GM12872 (cell line): ENCODE data around the gene CTDSP1.

Experiments
- TF ChIP-seq, protein P1 (sequence below): IDR thresholded peaks from 3 replicates; pipeline ENCODE4 v1.5.1; 2011; ENCODE audit warnings: low read depth, mild to moderate bottlenecking, low read length, moderate library complexity; ENCODE audit not compliant: insufficient read depth

Gene CTDSP1

DNA sequence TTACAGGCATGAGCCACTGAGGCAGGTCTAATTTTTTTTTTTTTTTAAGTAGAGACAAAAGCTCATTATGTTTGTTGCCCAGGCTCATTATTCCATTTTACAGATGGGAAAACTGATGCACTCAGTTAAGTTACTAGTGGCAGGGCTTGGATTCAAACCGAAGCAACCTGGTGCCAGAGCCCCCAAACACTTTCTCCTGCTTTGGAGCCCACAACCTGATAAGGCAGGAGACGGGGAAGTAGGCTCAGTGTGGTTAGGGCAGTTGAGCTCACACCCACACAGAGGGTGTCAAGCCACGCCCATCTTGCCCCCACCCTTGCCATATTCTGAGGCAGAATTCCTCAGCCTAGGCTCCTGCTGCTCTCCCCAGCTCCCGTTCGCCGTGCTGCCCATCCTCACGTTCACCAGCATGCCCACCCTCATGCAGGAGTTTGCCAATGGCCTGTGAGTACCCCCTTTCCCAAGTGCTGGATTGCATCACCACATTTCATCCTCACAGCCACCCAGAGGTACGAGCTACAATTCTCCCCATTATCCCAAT is 5.8 kb upstream of the CTDSP1 start:
- TF ChIP-seq, protein P1, sequence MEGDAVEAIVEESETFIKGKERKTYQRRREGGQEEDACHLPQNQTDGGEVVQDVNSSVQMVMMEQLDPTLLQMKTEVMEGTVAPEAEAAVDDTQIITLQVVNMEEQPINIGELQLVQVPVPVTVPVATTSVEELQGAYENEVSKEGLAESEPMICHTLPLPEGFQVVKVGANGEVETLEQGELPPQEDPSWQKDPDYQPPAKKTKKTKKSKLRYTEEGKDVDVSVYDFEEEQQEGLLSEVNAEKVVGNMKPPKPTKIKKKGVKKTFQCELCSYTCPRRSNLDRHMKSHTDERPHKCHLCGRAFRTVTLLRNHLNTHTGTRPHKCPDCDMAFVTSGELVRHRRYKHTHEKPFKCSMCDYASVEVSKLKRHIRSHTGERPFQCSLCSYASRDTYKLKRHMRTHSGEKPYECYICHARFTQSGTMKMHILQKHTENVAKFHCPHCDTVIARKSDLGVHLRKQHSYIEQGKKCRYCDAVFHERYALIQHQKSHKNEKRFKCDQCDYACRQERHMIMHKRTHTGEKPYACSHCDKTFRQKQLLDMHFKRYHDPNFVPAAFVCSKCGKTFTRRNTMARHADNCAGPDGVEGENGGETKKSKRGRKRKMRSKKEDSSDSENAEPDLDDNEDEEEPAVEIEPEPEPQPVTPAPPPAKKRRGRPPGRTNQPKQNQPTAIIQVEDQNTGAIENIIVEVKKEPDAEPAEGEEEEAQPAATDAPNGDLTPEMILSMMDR: no peak

DNA sequence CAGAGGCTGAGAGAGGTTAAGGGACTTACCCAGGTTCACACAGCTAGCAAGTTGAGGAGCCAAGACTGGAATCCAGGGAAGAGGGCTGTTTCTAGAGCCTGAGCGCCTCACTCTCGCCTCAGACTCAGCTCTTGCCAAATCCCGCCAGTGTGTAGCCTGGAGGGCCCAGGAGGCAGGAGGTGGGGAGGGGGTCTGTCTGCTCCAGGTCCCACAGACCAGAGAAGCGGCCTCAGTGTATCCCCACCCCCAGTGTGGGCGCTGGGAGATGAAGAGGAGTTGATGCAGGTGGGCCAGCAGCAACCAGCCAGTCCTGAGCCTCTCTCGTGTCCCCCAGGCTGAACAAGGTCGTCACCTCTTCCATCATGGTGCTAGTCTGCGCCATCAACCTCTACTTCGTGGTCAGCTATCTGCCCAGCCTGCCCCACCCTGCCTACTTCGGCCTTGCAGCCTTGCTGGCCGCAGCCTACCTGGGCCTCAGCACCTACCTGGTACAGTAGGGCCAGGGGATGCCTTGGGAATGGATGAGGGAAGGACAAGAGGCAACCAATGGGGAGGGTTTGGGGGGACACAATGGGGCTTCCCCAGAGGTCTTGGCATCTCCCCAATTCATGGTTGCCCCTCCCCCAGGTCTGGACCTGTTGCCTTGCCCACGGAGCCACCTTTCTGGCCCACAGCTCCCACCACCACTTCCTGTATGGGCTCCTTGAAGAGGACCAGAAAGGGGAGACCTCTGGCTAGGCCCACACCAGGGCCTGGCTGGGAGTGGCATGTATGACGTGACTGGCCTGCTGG is 5.2 kb upstream of the CTDSP1 start:
- TF ChIP-seq, protein P1: no peak

DNA sequence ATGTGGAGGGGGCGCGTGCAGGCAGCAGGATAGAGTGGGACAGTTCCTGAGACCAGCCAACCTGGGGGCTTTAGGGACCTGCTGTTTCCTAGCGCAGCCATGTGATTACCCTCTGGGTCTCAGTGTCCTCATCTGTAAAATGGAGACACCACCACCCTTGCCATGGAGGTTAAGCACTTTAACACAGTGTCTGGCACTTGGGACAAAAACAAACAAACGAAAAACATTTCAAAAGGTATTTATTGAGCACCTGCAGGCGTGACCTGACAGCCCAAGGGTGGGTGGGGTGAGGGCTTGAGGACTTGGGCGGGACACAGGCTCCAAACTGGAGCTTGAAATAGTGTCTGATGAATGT is 4.6 kb upstream of the CTDSP1 start:
- TF ChIP-seq, protein P1: no peak

DNA sequence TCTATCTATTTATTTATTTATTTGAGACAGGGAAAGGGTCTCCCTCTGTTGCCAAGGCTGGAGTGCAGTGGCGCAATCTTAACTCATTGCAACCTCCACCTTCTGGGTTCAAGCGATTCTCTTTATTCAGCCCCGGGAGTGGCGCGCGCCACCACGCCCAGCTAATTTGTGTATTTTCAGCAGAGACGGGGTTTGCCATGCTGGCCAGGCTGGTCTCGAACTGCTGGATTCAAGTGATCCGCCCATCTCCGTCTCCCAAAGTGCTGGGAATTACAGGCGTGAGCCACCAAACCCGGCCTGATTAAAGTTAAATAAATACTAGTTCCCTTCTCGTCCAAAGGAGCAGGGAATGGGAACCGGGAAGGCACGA is 4.2 kb upstream of the CTDSP1 start:
- TF ChIP-seq, protein P1: no peak

DNA sequence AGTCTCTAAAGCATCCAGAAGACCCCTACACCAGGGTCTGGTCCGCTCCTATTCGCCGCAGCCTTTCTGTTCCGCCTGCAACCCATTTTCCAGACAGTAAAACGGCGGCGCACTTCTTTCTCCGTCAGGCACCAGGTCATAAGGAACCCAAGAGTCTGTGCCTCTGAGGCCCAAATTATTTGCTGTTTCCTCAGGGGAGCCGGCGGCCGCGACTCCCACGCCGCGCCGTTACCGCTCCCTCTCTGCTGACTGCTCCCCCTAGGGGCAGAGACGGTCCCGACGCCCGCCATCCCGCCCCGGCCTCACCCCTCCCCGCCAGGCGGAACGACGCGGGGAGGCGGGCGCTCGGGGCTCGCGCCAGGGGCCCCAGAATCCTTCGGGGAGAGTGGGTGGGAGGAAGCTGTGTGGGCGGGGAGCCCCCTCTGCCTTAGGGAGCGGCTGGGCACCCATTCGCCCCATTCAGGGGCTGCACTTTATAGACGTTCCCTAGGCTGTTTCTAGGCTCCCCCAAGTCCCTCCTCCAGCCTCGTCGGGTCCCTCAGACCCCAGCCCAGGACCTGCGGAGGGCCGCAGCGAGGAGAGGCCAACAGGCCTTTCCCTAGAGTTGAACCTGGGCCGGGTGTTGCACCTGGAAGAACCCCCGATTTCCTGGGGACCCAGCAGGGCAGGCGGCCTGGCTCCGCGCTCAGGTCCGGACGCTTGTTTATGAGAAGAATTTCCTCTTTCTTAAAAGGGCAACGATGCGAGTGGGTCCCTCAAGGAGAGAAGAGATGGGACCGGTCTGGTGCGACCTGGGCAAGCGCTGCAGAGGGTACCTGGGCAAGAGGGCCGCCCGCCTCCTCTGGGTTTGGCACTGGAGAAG is 3.6 kb upstream of the CTDSP1 start:
- TF ChIP-seq, protein P1: peak; percentile 76

DNA sequence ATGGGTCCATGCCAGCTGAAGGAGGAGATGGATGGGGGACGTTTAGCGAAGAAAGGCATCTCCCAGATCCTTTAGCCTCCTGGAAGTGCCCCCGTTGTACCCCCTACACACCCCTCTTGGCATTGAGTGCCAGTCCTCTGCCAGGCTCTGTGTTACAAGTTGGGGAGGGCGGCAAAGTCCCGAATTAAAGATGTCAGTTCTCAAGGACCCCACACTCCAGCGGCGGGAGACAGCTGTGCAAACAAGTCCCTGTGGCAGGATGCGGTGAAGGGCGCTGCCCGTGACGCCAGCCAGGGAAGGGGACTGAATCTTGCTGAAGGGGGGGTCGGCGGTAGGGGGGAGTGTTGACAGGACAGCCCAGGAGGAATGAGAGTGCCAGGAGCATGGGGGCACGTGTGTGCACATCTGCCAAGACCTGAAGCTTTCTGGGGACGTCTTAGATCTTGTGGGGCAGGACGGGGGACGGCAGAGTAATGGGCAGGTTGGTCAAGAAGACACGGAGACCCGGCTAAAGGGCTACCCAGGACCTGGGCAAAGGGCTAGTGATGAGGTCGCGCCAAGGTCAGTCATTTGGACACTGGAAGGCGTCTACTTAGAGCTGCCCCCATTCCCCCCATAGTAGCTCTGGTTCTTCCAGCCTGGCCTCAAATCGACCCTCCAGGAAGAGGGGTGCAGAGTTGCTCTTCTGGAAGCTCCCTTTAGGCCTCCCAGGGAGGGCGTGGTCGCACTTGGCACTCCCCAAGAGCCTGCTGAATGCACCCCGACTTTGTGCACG is 2.8 kb upstream of the CTDSP1 start:
- TF ChIP-seq, protein P1: no peak

DNA sequence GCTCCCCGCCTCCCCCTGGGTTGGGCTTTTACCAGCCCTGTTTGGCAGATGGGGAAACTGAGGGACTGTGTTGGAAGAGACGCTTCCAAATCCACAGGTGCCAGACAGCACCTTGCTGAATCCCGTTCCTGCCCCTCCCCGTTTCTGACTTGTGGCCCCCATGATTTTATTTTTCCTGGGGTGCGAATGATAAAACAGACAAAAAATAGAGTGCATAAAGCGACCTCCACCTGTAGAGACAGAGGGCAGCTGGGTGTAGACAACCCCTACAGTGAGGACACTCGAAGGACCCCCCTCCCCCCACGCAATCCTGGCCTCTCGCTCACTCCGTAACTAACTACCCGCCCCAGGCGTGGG is 2.2 kb upstream of the CTDSP1 start:
- TF ChIP-seq, protein P1: no peak
